HG03558 (cell line): Measurements from ENCODE around the gene KIF21B.
A peak's percentile ranks its signal among the peaks of the same experiment; 100 is the strongest.

ENCODE experiments used
- ATAC-seq: cut with Tn5 transposase; IDR thresholded peaks from one replicate; pipeline ENCODE4 v1.9.1; 2021; ENCODE audit warnings: moderate number of reproducible peaks; ENCODE audit not compliant: unreplicated experiment; ENCODE audit errors: extremely low read depth

Gene KIF21B, protein sequence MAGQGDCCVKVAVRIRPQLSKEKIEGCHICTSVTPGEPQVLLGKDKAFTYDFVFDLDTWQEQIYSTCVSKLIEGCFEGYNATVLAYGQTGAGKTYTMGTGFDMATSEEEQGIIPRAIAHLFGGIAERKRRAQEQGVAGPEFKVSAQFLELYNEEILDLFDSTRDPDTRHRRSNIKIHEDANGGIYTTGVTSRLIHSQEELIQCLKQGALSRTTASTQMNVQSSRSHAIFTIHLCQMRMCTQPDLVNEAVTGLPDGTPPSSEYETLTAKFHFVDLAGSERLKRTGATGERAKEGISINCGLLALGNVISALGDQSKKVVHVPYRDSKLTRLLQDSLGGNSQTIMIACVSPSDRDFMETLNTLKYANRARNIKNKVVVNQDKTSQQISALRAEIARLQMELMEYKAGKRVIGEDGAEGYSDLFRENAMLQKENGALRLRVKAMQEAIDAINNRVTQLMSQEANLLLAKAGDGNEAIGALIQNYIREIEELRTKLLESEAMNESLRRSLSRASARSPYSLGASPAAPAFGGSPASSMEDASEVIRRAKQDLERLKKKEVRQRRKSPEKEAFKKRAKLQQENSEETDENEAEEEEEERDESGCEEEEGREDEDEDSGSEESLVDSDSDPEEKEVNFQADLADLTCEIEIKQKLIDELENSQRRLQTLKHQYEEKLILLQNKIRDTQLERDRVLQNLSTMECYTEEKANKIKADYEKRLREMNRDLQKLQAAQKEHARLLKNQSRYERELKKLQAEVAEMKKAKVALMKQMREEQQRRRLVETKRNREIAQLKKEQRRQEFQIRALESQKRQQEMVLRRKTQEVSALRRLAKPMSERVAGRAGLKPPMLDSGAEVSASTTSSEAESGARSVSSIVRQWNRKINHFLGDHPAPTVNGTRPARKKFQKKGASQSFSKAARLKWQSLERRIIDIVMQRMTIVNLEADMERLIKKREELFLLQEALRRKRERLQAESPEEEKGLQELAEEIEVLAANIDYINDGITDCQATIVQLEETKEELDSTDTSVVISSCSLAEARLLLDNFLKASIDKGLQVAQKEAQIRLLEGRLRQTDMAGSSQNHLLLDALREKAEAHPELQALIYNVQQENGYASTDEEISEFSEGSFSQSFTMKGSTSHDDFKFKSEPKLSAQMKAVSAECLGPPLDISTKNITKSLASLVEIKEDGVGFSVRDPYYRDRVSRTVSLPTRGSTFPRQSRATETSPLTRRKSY (N-terminal part only)

DNA sequence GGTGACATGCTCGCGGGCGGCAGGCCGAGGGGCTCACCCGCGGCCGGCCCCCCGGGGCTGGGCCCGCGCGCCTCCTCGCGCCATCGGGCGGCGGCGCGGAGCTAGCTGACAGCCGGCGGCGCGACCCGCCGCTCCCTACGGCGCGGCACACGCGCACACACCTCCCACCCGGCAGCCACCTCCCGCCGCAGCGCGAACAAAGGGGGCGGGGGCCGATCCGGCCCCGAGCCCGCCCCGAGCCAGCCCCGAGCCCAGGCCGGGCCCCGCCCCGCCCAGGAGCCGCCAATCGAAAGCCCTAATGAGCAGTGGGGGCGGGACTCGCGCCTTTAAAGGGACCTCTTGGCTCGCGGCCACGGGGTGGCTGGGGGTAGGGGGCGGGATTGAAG, at the start of gene KIF21B:
TSS of gene KIF21B (minus strand) at position 198 of the 386 bp plus-strand sequence. CDS start 331 bp downstream, outside the sequence.
- ATAC-seq: peak; percentile 40

DNA sequence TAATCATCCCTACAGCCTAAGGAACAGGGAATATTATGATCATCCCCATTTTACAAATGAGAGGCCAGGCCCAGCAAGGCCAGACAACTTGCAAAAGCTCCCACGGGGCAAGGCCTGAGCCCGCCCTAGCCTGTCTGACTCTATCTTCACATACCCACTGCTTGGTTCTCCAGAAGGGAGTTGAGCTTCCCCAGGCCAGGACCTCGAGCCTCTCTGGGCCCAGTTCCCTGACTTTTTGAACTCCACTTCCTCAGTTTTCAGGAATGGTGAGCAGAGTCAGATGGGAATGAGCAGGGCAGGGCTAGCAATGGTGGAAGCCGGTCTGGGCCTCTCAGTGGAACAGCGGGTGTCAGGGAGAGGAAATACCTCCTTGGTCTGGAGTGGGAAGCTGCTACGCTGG, 49.4 kb upstream of the KIF21B start:
- ATAC-seq: no peak

DNA sequence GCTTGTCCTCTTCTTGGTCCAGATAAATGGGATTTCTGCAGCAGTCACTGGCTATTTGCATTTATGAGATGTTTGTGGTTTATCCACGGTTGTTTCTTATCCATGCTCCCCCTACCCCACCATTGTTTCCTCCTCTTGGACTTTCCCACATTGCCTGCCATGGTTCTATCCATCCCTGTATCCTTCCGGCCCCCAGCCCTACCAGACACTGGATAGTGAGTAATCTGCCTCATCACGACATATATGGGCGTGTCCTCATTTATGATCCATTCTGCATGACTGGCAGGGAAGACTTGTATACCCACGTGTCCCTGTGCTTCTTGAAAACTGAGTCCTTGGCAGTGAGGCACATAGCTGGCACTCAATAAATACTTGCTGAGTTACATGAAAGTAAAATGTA, 48.6 kb upstream of the KIF21B start:
- no peak for ATAC-seq

DNA sequence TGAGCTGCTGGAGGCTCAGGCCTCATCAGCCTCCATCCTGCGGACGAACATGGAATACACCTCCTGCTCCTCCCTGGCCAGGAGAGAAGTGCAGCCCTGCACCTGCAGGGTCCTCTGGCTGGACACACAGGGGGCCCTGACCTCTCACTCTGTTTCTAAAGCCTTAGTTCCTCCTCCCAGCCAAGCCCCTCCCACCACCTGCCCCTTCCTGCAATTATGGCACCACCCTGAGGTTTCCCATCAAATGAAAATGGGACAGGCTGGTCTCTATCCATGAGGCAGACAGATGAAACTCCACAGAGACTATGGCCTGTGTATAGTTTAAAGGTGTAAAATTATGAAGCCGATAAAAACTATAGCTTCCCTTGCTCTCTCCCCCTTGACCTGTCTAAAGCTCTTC, 46.1 kb upstream of the KIF21B start:
- ATAC-seq: no peak

DNA sequence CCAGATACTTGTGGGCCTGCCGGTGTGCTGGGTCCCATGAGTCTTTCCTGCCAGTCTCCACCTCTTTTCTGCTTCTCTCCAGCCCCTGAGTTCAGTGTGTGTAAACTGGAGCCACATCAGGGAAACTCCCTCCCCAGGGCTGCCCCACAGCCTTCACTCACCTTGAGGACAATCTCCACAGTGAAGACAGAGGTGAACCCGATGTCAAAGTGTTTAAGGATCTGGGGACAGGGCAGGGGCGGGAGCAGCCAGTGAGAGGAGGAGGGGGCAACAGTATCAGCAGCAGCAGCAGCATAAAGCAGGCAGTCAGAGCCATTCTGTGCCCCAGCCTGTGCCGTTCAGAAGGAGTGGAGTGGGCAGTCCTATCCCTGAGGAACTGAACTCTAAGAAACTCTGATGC, 45.5 kb upstream of the KIF21B start:
- no peak for ATAC-seq

DNA sequence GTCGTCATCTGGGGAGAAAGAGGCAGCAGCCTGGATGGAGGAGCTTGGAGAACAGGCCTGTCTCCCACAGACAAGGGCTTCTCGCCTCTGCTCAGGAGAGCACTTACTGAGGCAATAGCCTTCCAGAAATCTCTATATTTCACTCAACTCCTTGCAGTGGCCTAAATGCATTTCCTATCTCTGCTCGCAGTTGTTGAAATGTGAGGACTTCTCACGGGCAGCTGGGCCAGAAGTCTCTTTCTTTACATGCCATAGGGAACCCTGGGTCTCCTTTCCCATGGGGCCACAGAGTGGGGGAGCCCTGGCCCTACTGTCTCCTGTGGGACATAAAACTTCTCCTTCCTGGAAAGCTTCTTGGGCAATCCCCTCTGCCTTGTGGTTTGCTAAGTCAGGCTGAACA, 43.5 kb upstream of the KIF21B start:
- no peak for ATAC-seq

DNA sequence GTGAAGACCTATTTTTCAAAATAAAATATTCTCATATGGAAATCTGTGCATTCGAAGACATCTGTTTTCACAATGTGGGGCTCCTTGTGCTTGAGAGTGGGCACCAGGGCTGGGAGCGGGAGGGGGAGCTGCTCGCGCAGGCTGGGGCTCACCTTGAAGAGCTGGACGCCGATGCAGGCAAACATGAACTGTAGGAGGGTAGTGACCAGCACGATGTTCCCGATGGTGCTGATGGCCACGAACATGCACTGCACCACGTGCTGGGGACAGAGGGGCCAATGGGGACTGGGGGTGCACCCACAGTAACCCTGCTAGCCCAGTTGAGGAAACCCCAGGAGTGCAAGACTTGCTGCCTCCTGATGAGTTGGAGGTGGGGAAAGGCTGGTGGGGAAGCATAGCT, 42.2 kb upstream of the KIF21B start:
- ATAC-seq: no peak

DNA sequence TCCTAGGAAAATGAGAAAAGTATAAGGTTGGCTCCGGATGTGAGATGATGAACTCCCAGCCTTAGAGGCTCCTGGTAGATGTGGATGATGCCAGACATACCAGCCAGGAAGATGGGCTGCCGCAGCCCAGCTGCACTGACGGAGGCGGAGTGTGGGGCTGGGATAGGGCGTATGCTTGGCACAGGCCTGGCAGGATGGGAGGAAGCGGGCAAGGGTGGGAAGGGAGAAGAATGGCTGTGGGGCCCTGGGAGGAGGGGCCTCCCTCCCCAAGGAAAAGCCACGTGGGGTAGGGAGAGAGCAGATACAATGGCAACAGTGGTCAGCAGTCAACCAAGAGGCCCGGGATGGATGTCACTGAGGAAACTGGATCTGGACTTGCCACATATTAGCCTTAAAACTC, 41.3 kb upstream of the KIF21B start:
- ATAC-seq: no peak

DNA sequence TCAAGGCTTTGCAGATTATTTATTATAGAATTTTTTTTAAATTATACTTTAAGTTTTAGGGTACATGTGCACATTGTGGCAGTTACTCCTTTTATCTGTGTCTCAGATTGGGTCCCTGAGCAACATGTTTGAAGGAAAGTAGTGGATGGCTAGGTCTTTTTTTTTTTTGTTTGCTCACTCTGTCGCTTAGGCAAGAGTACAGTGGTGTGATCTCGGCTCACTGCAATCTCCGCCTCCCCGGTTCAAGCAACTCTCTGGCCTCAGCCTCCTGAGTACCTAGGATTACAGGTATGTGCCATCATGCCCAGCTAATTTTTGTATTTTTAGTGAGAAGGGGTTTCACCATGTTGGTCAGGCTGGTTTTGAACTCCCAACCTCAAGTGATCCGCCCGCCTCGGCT, 39.6 kb upstream of the KIF21B start:
- ATAC-seq: no peak

DNA sequence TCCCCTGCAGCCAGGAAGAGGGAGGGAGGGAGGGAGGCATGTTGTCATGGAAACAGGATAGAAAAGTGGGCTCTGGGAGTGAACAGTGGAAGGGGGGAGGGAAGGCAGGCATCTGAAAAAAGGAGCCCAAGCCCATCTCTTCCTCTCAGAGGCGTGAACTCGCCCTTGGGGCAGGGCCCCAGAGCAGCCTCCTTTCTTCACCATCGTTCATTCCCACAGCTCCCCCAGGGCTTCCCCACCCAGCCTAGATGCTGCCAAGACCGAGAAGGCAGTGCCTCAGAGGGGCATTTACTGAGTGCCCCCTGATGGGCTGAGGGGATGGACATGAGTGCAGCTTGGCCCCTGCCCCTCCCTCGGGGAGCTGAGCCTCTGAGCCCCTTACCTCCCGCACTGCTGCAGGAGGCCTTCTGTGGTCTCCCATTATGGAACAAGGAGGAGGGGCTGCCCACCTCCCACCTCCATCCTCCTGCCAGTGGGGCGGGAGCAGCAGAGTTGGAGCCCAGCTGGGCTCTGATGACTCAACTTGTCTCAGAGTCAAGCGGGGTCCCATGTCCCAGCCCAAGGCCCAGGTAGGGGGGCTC, 39.1 kb upstream of the KIF21B start:
- no peak for ATAC-seq

DNA sequence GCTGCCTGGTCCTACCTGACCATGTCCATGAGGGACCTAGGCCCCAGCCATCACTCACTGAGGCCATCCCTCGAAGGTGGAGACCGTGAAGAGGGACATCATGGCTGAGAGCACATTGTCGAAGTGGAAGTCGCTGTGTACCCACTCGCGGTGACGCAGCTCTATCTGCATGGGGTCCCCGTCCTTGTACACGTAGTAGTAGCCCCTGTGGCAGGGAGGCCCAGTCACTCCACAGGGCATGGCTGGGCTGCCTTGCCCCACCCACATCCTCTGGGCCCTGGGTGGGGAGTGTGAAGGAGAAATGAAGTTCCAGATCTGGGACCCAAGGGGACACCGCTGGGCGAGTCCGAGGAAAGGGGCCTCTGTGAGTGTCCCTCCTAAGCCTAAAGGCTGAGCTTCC, 38.4 kb upstream of the KIF21B start:
- ATAC-seq: no peak

DNA sequence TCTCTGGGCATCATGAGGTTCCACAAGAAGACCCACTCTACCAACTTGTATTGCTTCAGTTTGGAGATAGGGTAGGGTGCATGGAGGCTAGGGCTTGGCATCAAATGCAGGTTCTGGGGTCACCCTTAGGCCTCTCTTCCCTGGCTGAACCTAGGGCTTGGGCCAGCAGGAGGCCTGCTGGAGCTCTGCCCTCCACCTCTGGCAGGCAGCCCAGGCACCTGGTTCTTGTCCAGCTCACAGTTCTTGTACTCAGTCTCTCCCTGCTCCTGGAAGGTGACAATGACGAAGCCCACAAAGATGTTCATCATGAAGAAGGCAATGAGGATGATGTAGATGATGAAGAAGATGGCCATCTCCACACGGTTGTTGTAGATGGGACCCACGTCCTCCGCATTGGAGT, 37.5 kb upstream of the KIF21B start:
- ATAC-seq: no peak

DNA sequence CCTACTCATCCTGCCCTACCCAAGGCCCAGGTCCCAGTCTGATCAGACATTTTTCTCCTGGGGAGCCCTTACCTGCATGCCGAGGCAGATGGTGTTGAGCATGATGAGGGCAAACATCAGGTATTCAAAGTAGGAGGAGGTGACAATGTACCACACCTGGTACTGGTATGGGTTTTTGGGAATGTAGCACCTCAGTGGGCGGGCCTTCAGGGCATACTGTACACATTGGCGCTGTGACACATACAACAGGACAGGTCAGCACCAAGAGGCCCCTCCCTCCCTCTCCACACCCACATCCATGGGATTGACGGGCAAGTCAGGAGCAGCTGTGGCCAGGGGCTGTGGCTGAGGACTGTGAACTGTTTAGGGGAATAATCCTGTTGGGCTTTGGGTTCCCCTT, 37.1 kb upstream of the KIF21B start:
- no peak for ATAC-seq

DNA sequence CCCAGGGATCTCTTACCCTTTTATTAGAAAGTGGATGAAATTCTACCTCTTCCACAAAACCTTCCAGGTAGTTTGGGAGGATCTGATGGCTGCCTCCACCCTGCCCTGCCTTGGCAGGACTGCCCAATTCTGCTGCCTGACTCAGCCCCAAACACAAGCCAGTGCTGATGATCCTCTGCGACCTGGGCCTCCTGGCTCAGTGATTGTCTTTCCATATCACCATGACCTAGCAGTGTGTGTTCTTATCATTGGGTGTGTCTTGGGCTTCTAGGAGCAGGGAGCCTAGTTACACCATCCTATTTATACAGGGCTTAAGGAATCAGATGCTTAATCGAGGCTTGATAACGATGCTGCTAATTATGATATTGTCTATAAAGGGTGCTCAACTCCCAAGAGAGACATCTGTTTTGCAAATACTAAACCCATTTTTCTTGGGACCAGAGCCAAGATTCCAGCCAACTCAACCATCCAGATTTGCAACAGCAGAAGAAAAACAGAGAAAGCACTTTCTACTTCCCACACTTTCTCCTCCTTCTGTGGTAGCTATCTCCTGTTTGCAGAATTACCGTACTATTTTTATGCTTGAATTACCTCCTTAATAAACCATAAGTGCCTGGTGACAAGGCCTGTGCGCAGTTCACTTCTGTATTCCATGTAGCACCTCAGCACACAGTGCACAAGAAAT, 36.5 kb upstream of the KIF21B start:
- ATAC-seq: no peak

DNA sequence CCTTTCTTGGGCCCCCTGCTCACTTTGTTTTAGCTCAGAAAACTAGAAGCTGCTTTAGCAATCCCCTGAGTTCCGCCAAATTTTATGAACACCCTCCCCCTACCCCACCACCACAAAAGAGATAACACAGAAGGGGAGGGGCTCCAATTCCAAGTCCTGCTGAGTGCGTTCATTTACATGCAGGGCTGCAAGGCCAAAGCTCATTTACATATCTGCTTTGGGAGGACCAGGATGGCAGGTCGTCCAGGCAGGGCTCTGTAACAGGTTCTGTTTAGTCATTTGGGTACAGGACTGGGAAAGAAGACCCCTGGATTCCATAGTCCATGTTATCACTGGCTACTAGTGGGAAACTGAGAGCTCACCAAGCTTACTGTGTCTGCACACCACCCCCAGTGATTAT, 35.9 kb upstream of the KIF21B start:
- no peak for ATAC-seq

DNA sequence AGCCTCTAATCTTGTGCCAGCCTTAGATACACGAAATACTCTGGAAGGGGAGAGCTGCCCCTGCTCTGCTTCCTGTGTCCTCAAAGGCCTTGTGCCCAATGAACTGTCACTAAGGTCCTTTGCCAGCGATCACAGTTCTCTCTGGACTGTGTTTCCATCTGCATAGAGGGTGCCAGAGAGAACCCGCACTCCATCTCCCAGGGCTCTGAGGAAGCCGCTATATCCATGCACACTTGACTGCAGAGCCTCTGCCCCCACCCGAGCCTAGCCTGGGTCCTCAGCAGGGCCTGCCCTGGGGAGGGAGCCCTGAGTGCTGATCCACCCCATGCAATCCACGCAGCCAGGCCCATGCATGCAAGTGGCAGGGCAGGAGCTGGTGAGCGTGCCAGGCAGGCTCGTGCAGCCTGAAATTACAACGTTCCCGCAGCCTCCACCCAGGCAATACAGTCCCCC, 30.6 kb upstream of the KIF21B start:
- no peak for ATAC-seq

DNA sequence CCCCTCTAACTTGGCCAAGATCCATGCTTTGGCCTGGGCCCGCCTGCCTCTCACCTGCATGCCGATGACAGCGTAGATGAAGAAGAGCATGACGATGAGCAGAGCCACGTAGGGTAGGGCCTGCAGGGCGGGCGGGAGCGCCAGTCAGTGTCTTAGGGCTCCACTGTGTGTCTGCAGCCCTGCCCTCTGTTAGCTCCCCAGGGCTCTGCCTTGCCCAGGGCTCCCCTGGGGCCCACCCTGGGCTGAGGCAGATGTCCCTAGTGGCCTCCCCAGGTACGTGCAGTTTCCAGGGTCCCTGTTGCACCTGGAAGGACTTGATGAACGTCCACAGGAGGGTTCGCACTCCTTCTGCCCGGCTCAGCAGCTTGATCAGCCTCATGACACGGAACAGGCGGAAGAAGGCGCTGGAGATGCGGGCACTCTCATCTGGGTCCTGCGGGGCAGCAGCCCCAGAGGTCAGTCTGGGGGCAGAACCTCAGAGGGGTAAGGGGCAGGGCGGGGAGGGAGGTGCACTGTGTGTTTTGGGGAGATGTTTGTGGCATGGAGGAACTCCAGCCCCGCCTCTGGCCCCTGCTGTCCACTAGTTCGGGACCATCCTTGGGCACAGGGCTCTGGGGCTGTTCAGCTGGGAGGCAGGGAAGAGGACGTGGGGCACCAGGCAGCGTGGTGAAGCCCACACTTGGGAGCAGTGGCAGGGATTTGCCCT, 29.8 kb upstream of the KIF21B start:
- ATAC-seq: no peak

DNA sequence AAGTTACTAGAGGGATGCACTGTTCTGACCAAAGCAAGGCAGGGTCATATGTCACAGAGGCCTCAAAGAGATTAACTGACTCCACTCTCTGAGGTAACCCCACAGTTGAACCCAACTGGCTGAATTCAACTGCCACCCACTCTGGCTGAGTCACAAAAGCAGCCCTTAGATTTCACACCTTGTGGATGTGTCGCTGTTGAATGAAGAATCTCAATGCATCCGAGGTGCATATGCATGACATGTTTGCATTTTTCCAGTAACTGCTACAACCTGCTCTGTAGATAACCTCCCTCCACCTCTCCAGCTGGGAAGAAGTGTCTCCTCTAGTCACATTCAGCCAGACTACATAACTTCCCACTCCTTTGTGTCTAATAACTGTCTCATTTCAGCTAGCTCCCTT, 27.9 kb upstream of the KIF21B start:
- ATAC-seq: no peak
